ENCODE measurements around the gene RELN. TPM values are rescaled to one million over a fixed set of nuclear protein-coding genes. Genes with fewer than 3 reads are reported as not detected.

Gene RELN
- total RNA-seq, 2 donors from 2014 or later, result 1.1 to 1.4 TPM

DNA sequence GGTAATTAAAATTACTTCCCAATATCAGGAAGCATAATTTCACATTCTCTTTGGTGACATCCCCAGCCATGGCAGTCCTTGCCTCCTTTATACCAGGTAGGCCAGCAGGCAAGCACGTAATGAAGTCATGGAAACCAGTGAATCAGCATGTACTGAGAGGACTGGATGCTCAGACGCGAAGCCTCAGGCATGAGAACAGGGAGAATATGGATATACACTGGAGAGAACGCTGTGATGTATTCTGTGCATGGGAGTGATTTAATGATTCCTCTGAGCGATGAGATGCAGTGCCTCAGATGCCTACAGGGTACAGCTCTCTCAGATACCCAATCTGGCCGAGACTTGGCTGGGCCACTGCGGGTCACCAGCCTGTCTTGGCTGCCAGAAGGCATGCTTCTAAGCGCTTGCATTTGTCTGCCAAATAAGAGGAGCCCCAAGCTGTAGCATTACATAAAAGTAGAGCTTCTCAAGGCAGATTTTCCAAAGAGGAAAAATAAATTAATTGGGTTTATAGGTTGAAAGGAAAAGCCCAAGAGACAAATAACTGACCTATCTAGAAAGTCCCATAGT lies 238.1 kb downstream of the RELN start:
- no peak overlapping the region for H3K27ac ChIP-seq
- intact Hi-C loops (cut with DNase I), result no loop called here
- no peak overlapping the region for H3K9ac ChIP-seq (ENCODE audit: low read depth in 2 of 2, low read length in 2 of 2)
- TF ChIP-seq, protein P1, sequence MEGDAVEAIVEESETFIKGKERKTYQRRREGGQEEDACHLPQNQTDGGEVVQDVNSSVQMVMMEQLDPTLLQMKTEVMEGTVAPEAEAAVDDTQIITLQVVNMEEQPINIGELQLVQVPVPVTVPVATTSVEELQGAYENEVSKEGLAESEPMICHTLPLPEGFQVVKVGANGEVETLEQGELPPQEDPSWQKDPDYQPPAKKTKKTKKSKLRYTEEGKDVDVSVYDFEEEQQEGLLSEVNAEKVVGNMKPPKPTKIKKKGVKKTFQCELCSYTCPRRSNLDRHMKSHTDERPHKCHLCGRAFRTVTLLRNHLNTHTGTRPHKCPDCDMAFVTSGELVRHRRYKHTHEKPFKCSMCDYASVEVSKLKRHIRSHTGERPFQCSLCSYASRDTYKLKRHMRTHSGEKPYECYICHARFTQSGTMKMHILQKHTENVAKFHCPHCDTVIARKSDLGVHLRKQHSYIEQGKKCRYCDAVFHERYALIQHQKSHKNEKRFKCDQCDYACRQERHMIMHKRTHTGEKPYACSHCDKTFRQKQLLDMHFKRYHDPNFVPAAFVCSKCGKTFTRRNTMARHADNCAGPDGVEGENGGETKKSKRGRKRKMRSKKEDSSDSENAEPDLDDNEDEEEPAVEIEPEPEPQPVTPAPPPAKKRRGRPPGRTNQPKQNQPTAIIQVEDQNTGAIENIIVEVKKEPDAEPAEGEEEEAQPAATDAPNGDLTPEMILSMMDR (IDR thresholded peaks at IDR 0.05), result no peak
- H3K4me3 ChIP-seq, result no peak overlapping the region
- no peaks in the 10 kb centered on the region for H3K4me1 ChIP-seq
- no peaks in the 10 kb centered on the region for H3K27me3 ChIP-seq
- no peaks in the 10 kb centered on the region for H3K36me3 ChIP-seq
- DNase-seq, result no peak
- no peaks in the 10 kb centered on the region for H3K9me3 ChIP-seq

DNA sequence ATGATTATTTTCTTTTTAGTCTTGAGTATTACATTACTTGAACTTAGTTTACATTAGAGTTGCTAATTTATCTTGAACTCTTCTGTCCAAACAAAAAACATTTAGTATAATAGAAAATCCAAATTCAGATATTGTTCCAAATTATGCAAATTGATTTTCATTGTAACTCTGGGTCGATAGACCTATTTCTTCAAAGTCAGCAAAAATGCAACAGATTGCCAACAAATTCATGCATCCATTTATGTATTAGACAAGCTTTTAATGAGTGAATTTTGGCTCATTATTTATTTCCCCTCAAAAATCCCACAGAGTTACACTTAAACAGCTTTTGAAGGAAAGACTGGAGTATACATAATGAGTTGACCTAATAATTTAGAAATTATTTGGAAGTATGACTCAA lies 240.8 kb downstream of the RELN start:
- intact Hi-C loops (cut with DNase I), result no loop called here
- no peaks in the 10 kb centered on the region for H3K27me3 ChIP-seq
- H3K9ac ChIP-seq (ENCODE audit: low read depth in 2 of 2, low read length in 2 of 2), result no peak overlapping the region
- no peaks in the 10 kb centered on the region for H3K9me3 ChIP-seq
- H3K4me3 ChIP-seq, result no peak overlapping the region
- H3K27ac ChIP-seq, result no peak overlapping the region
- no peaks in the 10 kb centered on the region for H3K36me3 ChIP-seq
- DNase-seq, result no peak
- H3K4me1 ChIP-seq, result no peaks in the 10 kb centered on the region
- TF ChIP-seq, protein P1 (IDR thresholded peaks at IDR 0.05), result no peak

GRCh38 chr7:103735377-103735776 lies 254.1 kb downstream of the RELN start:
- intact Hi-C loops (cut with DNase I), result no loop called here
- no peak overlapping the region for H3K27ac ChIP-seq
- TF ChIP-seq, protein P1 (IDR thresholded peaks at IDR 0.05), result no peak
- no peak overlapping the region for H3K4me3 ChIP-seq
- no peaks in the 10 kb centered on the region for H3K9me3 ChIP-seq
- no peak overlapping the region for H3K9ac ChIP-seq (ENCODE audit: low read depth in 2 of 2, low read length in 2 of 2)
- no peaks in the 10 kb centered on the region for H3K4me1 ChIP-seq
- H3K27me3 ChIP-seq, result no peaks in the 10 kb centered on the region
- H3K36me3 ChIP-seq, result no peaks in the 10 kb centered on the region
- DNase-seq, result no peak

DNA sequence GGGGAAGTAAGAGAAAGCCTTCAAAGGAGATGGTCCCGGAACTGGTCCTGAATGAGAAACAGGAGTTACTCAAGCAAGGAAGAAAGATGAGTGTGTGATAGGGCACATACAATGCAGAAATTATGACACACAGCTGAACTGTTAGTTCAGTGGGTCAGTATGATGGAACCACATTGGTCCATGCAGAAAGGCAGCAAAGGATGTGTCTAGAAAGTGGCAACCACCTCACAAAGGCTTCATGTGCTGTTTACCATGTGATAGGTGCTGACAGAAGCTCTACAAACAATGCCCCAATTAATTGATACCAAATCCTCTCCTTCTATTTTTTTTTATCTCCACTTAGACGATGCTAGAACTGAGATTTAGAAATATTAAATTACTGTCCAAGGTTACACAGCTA lies 258.3 kb downstream of the RELN start:
- H3K4me1 ChIP-seq, result no peaks in the 10 kb centered on the region
- no peak overlapping the region for H3K4me3 ChIP-seq
- no peaks in the 10 kb centered on the region for H3K9me3 ChIP-seq
- TF ChIP-seq, protein P1 (IDR thresholded peaks at IDR 0.05), result no peak
- no peak for DNase-seq
- no peak overlapping the region for H3K9ac ChIP-seq (ENCODE audit: low read depth in 2 of 2, low read length in 2 of 2)
- no peak overlapping the region for H3K27ac ChIP-seq
- no peaks in the 10 kb centered on the region for H3K36me3 ChIP-seq
- intact Hi-C loops (cut with DNase I), result no loop called here
- H3K27me3 ChIP-seq, result no peaks in the 10 kb centered on the region

DNA sequence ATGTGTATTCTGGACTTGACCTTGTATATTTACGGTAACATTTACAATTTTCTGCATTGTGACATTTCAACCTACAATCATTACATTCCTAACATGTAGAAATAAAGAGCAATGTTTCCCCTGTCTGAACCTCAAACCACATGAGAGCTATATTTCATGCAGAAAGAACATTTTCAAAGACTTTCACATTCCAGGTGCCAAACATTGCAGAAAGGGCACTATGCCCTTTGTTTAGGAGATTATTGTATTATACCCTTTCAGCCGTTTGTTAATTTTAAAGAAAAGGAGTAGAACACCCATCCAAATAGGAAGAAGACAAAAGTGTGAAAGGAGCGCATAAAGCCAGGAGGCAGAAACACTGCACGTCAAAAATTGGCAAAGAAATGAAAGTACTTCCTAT lies 260.4 kb downstream of the RELN start:
- TF ChIP-seq, protein P1 (IDR thresholded peaks at IDR 0.05), result no peak

More for the DNA sequence above, 260.4 kb downstream of the RELN start:
- no peaks in the 10 kb centered on the region for H3K36me3 ChIP-seq
- H3K27ac ChIP-seq, result no peak overlapping the region
- no peak for DNase-seq
- H3K4me1 ChIP-seq, result no peaks in the 10 kb centered on the region
- no peaks in the 10 kb centered on the region for H3K27me3 ChIP-seq
- H3K9me3 ChIP-seq, result no peaks in the 10 kb centered on the region
- no peak overlapping the region for H3K4me3 ChIP-seq
- H3K9ac ChIP-seq (ENCODE audit: low read depth in 2 of 2, low read length in 2 of 2), result no peak overlapping the region
- intact Hi-C loops (cut with DNase I), result no loop called here
